RWPE2 (cell line): ENCODE data around the gene SLC66A3.

Experiments used
- ATAC-seq: fragments of 200-7000 bp; cut with Tn5 transposase; 3 replicates; pipeline ENCODE4 v1.9.1; 2021; ENCODE audit warnings: low read depth
- DNase-seq: peaks from one replicate; pipeline ENCODE4 v3.0.0-alpha.2; 2020; ENCODE audit warnings: low spot score
- H3K27ac ChIP-seq: fragments of 450-650 bp; 2 replicates; pipeline ENCODE4 v1.5.1; 2017; ENCODE audit warnings: mild to moderate bottlenecking; ENCODE audit not compliant: poor library complexity, severe bottlenecking
- H3K27me3 ChIP-seq: fragments of 250-450 bp; sonication (Bioruptor Pico); 2 replicates; pipeline ENCODE4 v1.5.1; 2021; ENCODE audit warnings: mild to moderate bottlenecking, moderate library complexity; ENCODE audit not compliant: insufficient read depth, poor library complexity, severe bottlenecking
- H3K36me3 ChIP-seq: fragments of 250-450 bp; sonication (Bioruptor Pico); 2 replicates; pipeline ENCODE4 v1.5.1; 2020; ENCODE audit warnings: low read depth, mild to moderate bottlenecking, moderate library complexity
- H3K4me1 ChIP-seq: fragments of 250-450 bp; sonication (Bioruptor Pico); 2 replicates; pipeline ENCODE4 v1.5.1; 2021; ENCODE audit warnings: mild to moderate bottlenecking, moderate library complexity; ENCODE audit not compliant: insufficient read depth, poor library complexity, severe bottlenecking
- H3K4me3 ChIP-seq: fragments of 250-450 bp; sonication (Bioruptor Pico); 2 replicates; pipeline ENCODE4 v1.5.1; 2021; ENCODE audit warnings: mild to moderate bottlenecking, moderate library complexity; ENCODE audit not compliant: severe bottlenecking
- H3K9me3 ChIP-seq: fragments of 250-450 bp; sonication (Bioruptor Pico); 2 replicates; pipeline ENCODE4 v1.5.1; 2021; ENCODE audit warnings: mild to moderate bottlenecking, moderate library complexity; ENCODE audit not compliant: severe bottlenecking
- CTCF ChIP-seq: fragments of 450-650 bp; IDR thresholded peaks from one replicate; pipeline ENCODE4 v1.5.1; 2017; ENCODE audit warnings: mild to moderate bottlenecking, moderate library complexity; ENCODE audit not compliant: poor library complexity, severe bottlenecking

SLC66A3 gene

DNA sequence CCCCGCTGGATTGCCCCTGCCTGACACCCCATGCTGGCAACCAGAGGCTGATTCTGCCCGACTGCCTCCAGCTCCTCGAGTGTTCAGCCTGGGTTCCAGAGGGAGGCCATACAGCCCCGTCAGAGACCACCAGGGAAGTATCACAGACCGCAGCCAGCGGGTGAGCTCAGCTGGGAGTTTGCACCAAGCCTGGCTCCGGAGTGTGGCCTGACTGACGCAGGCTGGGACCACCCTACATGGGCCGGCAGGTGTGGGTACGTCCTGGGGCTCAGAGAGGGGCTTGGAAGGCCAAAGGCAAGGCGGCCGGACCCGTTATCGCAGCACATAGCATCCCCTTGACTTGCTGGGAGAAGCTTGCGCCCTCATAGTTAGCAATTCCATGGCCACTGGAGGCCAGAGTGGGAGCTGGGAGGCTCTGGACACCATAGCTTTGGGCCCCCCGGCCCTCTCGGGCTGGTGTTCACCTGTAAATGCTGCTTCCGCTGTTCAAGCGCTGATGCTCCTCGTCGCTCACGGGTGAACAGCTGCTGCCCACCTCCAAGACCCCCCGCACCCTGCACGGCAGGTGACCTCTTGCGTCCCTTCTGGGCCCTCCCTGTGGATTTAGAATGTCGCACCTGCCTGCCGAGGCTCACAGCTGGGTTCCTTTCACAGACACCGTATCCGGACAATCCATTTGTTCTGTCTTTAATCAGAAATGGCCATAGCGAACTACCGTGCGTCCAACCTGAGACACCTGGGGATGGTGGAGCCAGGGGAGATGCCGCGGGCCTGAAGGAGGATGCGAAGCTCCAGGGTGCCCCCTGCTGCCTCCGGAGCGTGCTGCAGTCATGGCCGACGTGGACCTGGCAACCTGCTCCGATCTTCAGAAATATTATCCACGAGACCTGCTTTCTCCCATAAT, 31.2 kb upstream of the SLC66A3 start:
- Histone ChIP-seq H3K4me3 (no peak overlapping the region), H3K27me3 (no peaks in the 10 kb centered on the region), H3K27ac (no peak overlapping the region), H3K36me3 (no peaks in the 10 kb centered on the region), H3K4me1 (peaks cover 8% of the 10 kb centered on the region), H3K9me3 (no peaks in the 10 kb centered on the region)
- ATAC-seq, result peak; percentile 68; the same call in 2 of the 3 replicates
- DNase-seq, result no peak
- peak; percentile 73 for TF ChIP-seq CTCF

GRCh38 chr2:11124760-11125068, 30.6 kb upstream of the SLC66A3 start:
- no peak overlapping the region for H3K4me3 ChIP-seq

GRCh38 chr2:11127761-11128160, 27.5 kb upstream of the SLC66A3 start:
- no peak for DNase-seq
- no peak overlapping the region for H3K4me3 ChIP-seq
- no peak for ATAC-seq
- H3K27me3 ChIP-seq, result no peaks in the 10 kb centered on the region
- H3K27ac ChIP-seq, result no peak overlapping the region
- peaks cover 10% of the 10 kb centered on the region for H3K4me1 ChIP-seq
- H3K9me3 ChIP-seq, result no peaks in the 10 kb centered on the region
- no peaks in the 10 kb centered on the region for H3K36me3 ChIP-seq
- TF ChIP-seq CTCF, result no peak

More at GRCh38 chr2:11124760-11125068, 30.6 kb upstream of the SLC66A3 start:
- H3K4me1 ChIP-seq, result peaks cover 10% of the 10 kb centered on the region
- DNase-seq, result no peak
- peak; percentile 41 for TF ChIP-seq CTCF
- no peak for ATAC-seq
- no peaks in the 10 kb centered on the region for H3K9me3 ChIP-seq
- no peak overlapping the region for H3K27ac ChIP-seq
- H3K36me3 ChIP-seq, result no peaks in the 10 kb centered on the region
- no peaks in the 10 kb centered on the region for H3K27me3 ChIP-seq

- H3K27ac ChIP-seq, result peak overlapping the region; percentile 32
- no peaks in the 10 kb centered on the region for H3K27me3 ChIP-seq
- DNase-seq (no peak), ATAC-seq (peak; percentile 44; the same call in 2 of the 3 replicates)
- no peaks in the 10 kb centered on the region for H3K9me3 ChIP-seq
- peaks cover 10% of the 10 kb centered on the region for H3K4me1 ChIP-seq
- TF ChIP-seq CTCF, result no peak
- H3K4me3 ChIP-seq, result no peak overlapping the region
- H3K36me3 ChIP-seq, result no peaks in the 10 kb centered on the region
Measured at GRCh38 chr2:11128243-11128951, 26.9 kb upstream of the SLC66A3 start.
